K562 (cell line): ENCODE data around the gene ADGRL3. TPM values are rescaled to one million over a fixed set of nuclear protein-coding genes. Genes with fewer than 3 reads are reported as not detected.

Source experiments
- ATAC-seq: fragments of 200-7000 bp; cut with Tn5 transposase; 3 replicates; pipeline ENCODE4 v1.9.1; 2020; ENCODE audit warnings: moderate library complexity
- BruUV-seq: library from RNA; stranded (reverse); fragments of 400-500 nt; replicated peaks from 2 replicates; lab custom pipeline; 2021; lab: Mats Ljungman, UMichigan
- CTCF ChIA-PET: fragments of 300-600 bp; formaldehyde crosslinking; extraction: SDS; loops from one replicate; lab custom pipeline; 2021; ENCODE audit warnings: low intra/inter-chr PET ratio; lab: Yijun Ruan, JAX
- POLR2A ChIA-PET: fragments of 300-600, 350-650 bp; sonication (Branson Sonifier 250); formaldehyde crosslinking; extraction: SDS; loops from one replicate; lab custom pipeline; 2021; ENCODE audit warnings: antibody characterized with exemption, inconsistent platforms; lab: Yijun Ruan, JAX
- DNase-seq, 4 experiments: peaks; one replicate each; pipeline versions ENCODE4 v3.0.0 to v3.0.0-alpha.2; 2011 to 2018; ENCODE audit warnings: low spot score in 3 of 4, mixed read lengths in 3 of 4; ENCODE audit errors: extremely low read depth in 1 of 4
- FAIRE-seq: peaks from 2 replicates; lab custom pipeline; 2011; peaks lifted over from hg19 to GRCh38; lab: Jason Lieb, UNC
- H2AFZ ChIP-seq: 2 replicates; pipeline ENCODE4 v1.6.0; 2011; ENCODE audit warnings: low read depth, low read length, control low read depth, inconsistent platforms
- H3K27ac ChIP-seq: fragments of 200-600 bp; 3 replicates; pipeline ENCODE4 v1.8.0; 2011; ENCODE audit warnings: low read depth, mild to moderate bottlenecking, control low read depth, inconsistent platforms, low read length, moderate library complexity, mixed read lengths; ENCODE audit errors: extremely low read depth
- H3K27me3 ChIP-seq, 2 experiments: fragments of 300-600 bp in 1 of 2; 2 replicates in 1 of 2; 3 replicates in 1 of 2; pipeline versions ENCODE4 v1.6.0 to v1.8.0; 2011; ENCODE audit warnings: inconsistent platforms in 2 of 2, low read length in 2 of 2, mild to moderate bottlenecking in 1 of 2, mixed read lengths in 1 of 2, moderate library complexity in 1 of 2; ENCODE audit not compliant: control insufficient read depth in 2 of 2, insufficient read depth in 2 of 2
- H3K36me3 ChIP-seq: fragments of 300-600 bp; 3 replicates; pipeline ENCODE4 v1.8.0; 2011; ENCODE audit warnings: mild to moderate bottlenecking, low read length, inconsistent platforms; ENCODE audit not compliant: control insufficient read depth, insufficient read depth
- H3K4me1 ChIP-seq, 2 experiments: fragments of 200-600 bp in 1 of 2; replicated peaks in 1 of 2; 2 replicates in 1 of 2; 3 replicates in 1 of 2; pipeline versions ENCODE4 v1.5.1 to v1.8.0; 2011; ENCODE audit warnings: inconsistent platforms in 2 of 2, low read length in 2 of 2, mild to moderate bottlenecking in 1 of 2, mixed read lengths in 1 of 2, moderate library complexity in 1 of 2; ENCODE audit not compliant: control insufficient read depth in 2 of 2, insufficient read depth in 2 of 2
- H3K4me2 ChIP-seq: 2 replicates; pipeline ENCODE4 v1.6.1; 2011; ENCODE audit warnings: low read length, control low read depth, inconsistent platforms, mixed read lengths; ENCODE audit not compliant: insufficient read depth
- H3K4me3 ChIP-seq: fragments of 200-600 bp; sonication (generic), shearing (Covaris generic); 2 replicates; pipeline ENCODE4 v1.5.1; 2016; ENCODE audit warnings: control low read depth, inconsistent platforms
- H3K79me2 ChIP-seq: fragments of 200-600 bp; 3 replicates; pipeline ENCODE4 v1.8.0; 2011; ENCODE audit warnings: low read length, inconsistent platforms; ENCODE audit not compliant: control insufficient read depth, insufficient read depth
- H3K9ac ChIP-seq, 2 experiments: 2 replicates each; pipeline versions ENCODE4 v1.6.0 to v1.6.1; 2011; ENCODE audit warnings: low read depth in 2 of 2, low read length in 2 of 2, control low read depth in 1 of 2, inconsistent platforms in 1 of 2, mild to moderate bottlenecking in 1 of 2, mixed read lengths in 1 of 2; ENCODE audit not compliant: insufficient read depth in 1 of 2
- H3K9me1 ChIP-seq: one replicate; pipeline ENCODE4 v1.6.0; 2011; ENCODE audit warnings: inconsistent platforms, mild to moderate bottlenecking, low read length, moderate library complexity; ENCODE audit not compliant: control insufficient read depth, insufficient read depth
- H3K9me3 ChIP-seq: replicated peaks from 2 replicates; pipeline ENCODE4 v1.5.1; 2011; ENCODE audit warnings: low read depth, low read length, inconsistent platforms; ENCODE audit not compliant: control insufficient read depth, insufficient read depth
- H4K20me1 ChIP-seq: replicated peaks from 2 replicates; pipeline ENCODE4 v1.6.1; 2011; ENCODE audit warnings: low read length, inconsistent platforms, mixed read lengths; ENCODE audit not compliant: control insufficient read depth, insufficient read depth
- E2F6 ChIP-seq, 2 experiments: IDR thresholded peaks; 2 replicates each; pipeline ENCODE4 v1.6.1; 2011; ENCODE audit warnings: borderline replicate concordance in 1 of 2, control low read depth in 1 of 2, low read depth in 1 of 2, low read length in 1 of 2, mild to moderate bottlenecking in 1 of 2, mixed read lengths in 1 of 2, moderate library complexity in 1 of 2; ENCODE audit not compliant: insufficient read depth in 1 of 2, insufficient read length in 1 of 2, poor library complexity in 1 of 2, severe bottlenecking in 1 of 2; ENCODE audit errors: extremely low read depth in 1 of 2
- FOXJ3 ChIP-seq: sonication (generic); formaldehyde crosslinking; IDR thresholded peaks from 2 replicates; pipeline ENCODE4 v1.4.0; 2020; ENCODE audit warnings: mild to moderate bottlenecking, missing genetic modification reagents
- HMG20A ChIP-seq: fragments of 450-650 bp; formaldehyde crosslinking; conservative IDR thresholded peaks from 2 replicates; pipeline ENCODE4 v1.4.0; 2020; ENCODE audit warnings: mild to moderate bottlenecking, mixed read lengths
- KDM4B ChIP-seq, 2 experiments: fragments of 450-650 bp in 1 of 2; sonication (generic) in 1 of 2; IDR thresholded peaks; 2 replicates each; pipeline ENCODE4 v1.6.1; 2016 to 2017; ENCODE audit warnings: borderline replicate concordance in 2 of 2, antibody characterized with exemption in 1 of 2, low read depth in 1 of 2, mild to moderate bottlenecking in 1 of 2
- MECOM ChIP-seq: fragments of 250-450 bp; sonication (Bioruptor Pico); IDR thresholded peaks from 2 replicates; pipeline ENCODE4 v1.8.0; 2022; ENCODE audit warnings: inconsistent platforms
- RREB1 ChIP-seq: fragments of 250-450 bp; sonication (Bioruptor Pico); IDR thresholded peaks from 2 replicates; pipeline ENCODE4 v1.4.0; 2020
- SP1 ChIP-seq: sonication (generic); formaldehyde crosslinking; IDR thresholded peaks from 2 replicates; pipeline ENCODE4 v1.8.1; 2022; ENCODE audit warnings: mild to moderate bottlenecking, missing genetic modification reagents
- SRSF7 ChIP-seq: fragments of 200-400 bp; formaldehyde crosslinking; optimal IDR thresholded peaks from 2 replicates; pipeline ENCODE3; 2017; ENCODE audit warnings: mild to moderate bottlenecking, low read depth, low read length
- ZNF165 ChIP-seq: fragments of 250-450 bp; sonication (Bioruptor Pico); IDR thresholded peaks from 2 replicates; pipeline ENCODE4 v1.4.0; 2020; ENCODE audit warnings: borderline replicate concordance
- ZNF408 ChIP-seq: fragments of 250-450 bp; sonication (Bioruptor Pico); IDR thresholded peaks from 2 replicates; pipeline ENCODE4 v1.4.0; 2020; ENCODE audit warnings: low read depth, mild to moderate bottlenecking, moderate library complexity
- WGBS: fragments of 100-300 bp; shearing (Covaris generic); methylation state at CpG from one replicate; pipeline ENCODE4 v1.1.6; 2016; ENCODE audit warnings: low coverage, mixed read lengths; ENCODE audit not compliant: insufficient coverage; ENCODE audit errors: missing lambda C conversion rate; 5-methylcytosine and 5-hydroxymethylcytosine counted together
- in situ Hi-C: fragments of 300-500 bp; cut with MboI; formaldehyde crosslinking; loops from 4 replicates; pipeline ENCODE4 v1.15.0; 2018; ENCODE audit warnings: inconsistent platforms, mixed read lengths
- intact Hi-C: fragments of 100-400 bp; cut with micrococcal nuclease; formaldehyde crosslinking; loops from 2 replicates; pipeline ENCODE4 v1.14.2; 2022
- polyA plus RNA-seq, 8 experiments: library from polyadenylated mRNA; depleted of rRNA in 4 of 8; stranded (reverse) in 5 of 8; unstranded in 3 of 8; fragments of >200 nt; fragmentation: Nextera tagmentation in 2 of 8; fragmentation: Illumina TruSeq in 1 of 8; extraction: Ambion mirVana in 2 of 8; extraction: Trizol in 1 of 8; gene quantifications; 2 replicates each; pipeline versions ENCODE4 v1.2.1 to v1.2.3, GENCODE V29; 2011 to 2014; ENCODE audit warnings: inconsistent platforms in 1 of 8, missing spikeins in 1 of 8
- total RNA-seq, 7 experiments: library from RNA; depleted of rRNA in 6 of 7; stranded (reverse); fragments of >200 nt in 6 of 7; fragmentation: Illumina TruSeq in 2 of 7; extraction: Trizol in 2 of 7; gene quantifications; 2 replicates each; pipeline versions ENCODE4 v1.2.1 to v1.2.3, GENCODE V29; 2011 to 2021; ENCODE audit warnings: low replicate concordance in 1 of 7

Gene ADGRL3
- total and polyA plus RNA-seq, 9 of the 15 experiments (the other 6 are each of a cell fraction or from before 2014, with no cell fraction given), result 0.03 to 0.14 (median 0.04) TPM; not detected in 2

GRCh38 chr4:62118558-62118957 lies 918.4 kb downstream of the ADGRL3 start:
- 6% methylated on average over 2 of the region's 2 CpGs for WGBS
- no peak for ATAC-seq
- DNase-seq, result no peak
- H3K27me3 ChIP-seq, result no peaks in the 10 kb centered on the region
- no peaks in the 10 kb centered on the region for H4K20me1 ChIP-seq
- CTCF ChIA-PET, result no interaction called here
- H3K4me3 ChIP-seq, result no peak overlapping the region
- no peaks in the 10 kb centered on the region for H3K36me3 ChIP-seq
- TF ChIP-seq SRSF7, result no peak
- TF ChIP-seq HMG20A (CRISPR knock-in tag), result no peak
- TF ChIP-seq RREB1 (CRISPR knock-in tag), result no peak
- no peak for TF ChIP-seq MECOM
- TF ChIP-seq E2F6 (IDR thresholded peaks at IDR 0.05; ENCODE audit: borderline replicate concordance in 1 of 2, extremely low read depth in 1 of 2, insufficient read depth in 1 of 2, insufficient read length in 1 of 2, low read depth in 1 of 2, low read length in 1 of 2, poor library complexity in 1 of 2, severe bottlenecking in 1 of 2), result no peak
- TF ChIP-seq FOXJ3, result no peak
- no peak for TF ChIP-seq SP1
- TF ChIP-seq ZNF408 (CRISPR knock-in tag), result no peak
- no peak for TF ChIP-seq ZNF165
- no peak for TF ChIP-seq KDM4B (IDR thresholded peaks at IDR 0.05; ENCODE audit: borderline replicate concordance in 2 of 2, low read depth in 1 of 2)
- TF ChIP-seq, all 486 proteins: peak for 0
- in situ Hi-C loops, result no loop called here
- Histone ChIP-seq H3K4me1 (no peaks in the 10 kb centered on the region), H3K9me3 (no peaks in the 10 kb centered on the region), H3K9me1 (no peaks in the 10 kb centered on the region), H3K4me2 (no peak overlapping the region), H2AFZ (no peak overlapping the region), H3K9ac (no peak overlapping the region), H3K27ac (no peak overlapping the region), H3K79me2 (no peaks in the 10 kb centered on the region)
- no peak for FAIRE-seq
- intact Hi-C loops, result no loop called here
- no TSS peak for BruUV-seq
- POLR2A ChIA-PET, result no interaction called here
